Measurements from ENCODE around the gene MINDY1.

DNA sequence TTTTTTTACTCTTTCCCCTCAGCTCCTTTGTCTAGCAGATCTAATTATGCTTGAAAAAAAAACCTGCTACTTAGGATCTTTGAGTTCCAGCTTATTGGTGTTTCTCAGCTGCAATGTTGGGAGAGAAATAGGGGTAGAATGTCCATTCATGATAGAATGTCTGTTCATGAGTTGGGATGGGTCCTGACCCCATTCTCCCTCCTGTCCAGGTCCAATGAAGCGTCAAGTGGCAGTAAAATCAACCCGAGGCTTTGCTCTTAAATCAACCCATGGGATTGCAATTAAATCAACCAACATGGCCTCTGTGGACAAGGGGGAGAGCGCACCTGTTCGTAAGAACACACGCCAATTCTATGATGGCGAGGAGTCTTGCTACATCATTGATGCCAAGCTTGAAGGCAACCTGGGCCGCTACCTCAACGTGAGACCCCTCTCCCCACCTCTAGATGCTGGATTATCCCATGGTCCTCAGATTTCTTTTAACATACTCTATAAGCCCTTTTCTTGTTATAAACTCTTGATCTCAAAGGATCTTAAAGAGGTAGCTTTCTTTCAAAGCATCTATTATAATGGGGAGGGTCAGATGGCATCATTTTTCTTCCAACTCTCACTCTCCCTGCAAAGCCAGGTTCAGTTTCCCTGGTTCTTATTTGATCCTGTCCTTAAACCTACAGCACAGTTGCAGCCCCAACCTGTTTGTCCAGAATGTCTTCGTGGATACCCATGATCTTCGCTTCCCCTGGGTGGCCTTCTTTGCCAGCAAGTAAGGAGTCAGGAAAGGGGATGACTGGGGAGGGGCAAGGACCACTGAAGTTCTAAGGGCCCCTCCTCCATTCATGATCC is 43.2 kb downstream of the MINDY1 start:
- no peak for TF ChIP-seq POLR2AphosphoS5 (IDR thresholded peaks at IDR 0.05; ENCODE audit: borderline replicate concordance, low read depth, low read length)
- no peak for TF ChIP-seq EZH2 (IDR thresholded peaks at IDR 0.05)
- no peak for TF ChIP-seq FOXP2 (optimal IDR thresholded peaks at IDR 0.05; ENCODE audit: control extremely low read depth, extremely low read length, insufficient read depth)

Data from SK-N-MC (cell line).